HEK293 (cell line): ENCODE measurements around the gene NTN3.
A peak's percentile ranks its signal among the peaks of the same experiment; 100 is the strongest.

Experiments used
- BCL11B ChIP-seq: fragments of 450-650 bp; formaldehyde crosslinking; IDR thresholded peaks from 2 replicates; pipeline ENCODE4 v1.5.1; 2016; ENCODE audit warnings: low read depth, missing biosample characterization, missing genetic modification characterization
- FEZF1 ChIP-seq: fragments of 450-650 bp; formaldehyde crosslinking; IDR thresholded peaks from 2 replicates; pipeline ENCODE4 v1.5.1; 2016; ENCODE audit warnings: missing biosample characterization, missing genetic modification characterization
- KLF9 ChIP-seq: fragments of 450-650 bp; formaldehyde crosslinking; IDR thresholded peaks from 2 replicates; pipeline ENCODE4 v1.5.1; 2016; ENCODE audit warnings: missing biosample characterization, missing genetic modification characterization, low read depth
- OSR2 ChIP-seq: fragments of 450-650 bp; formaldehyde crosslinking; IDR thresholded peaks from 2 replicates; pipeline ENCODE4 v1.5.1; 2016; ENCODE audit warnings: missing biosample characterization, missing genetic modification characterization
- ZBTB7A ChIP-seq: fragments of 450-650 bp; formaldehyde crosslinking; IDR thresholded peaks from 2 replicates; pipeline ENCODE4 v1.5.1; 2016; ENCODE audit warnings: low read depth, missing biosample characterization, missing genetic modification characterization
- ZNF138 ChIP-seq: fragments of 450-650 bp; formaldehyde crosslinking; IDR thresholded peaks from 2 replicates; pipeline ENCODE4 v1.5.1; 2016; ENCODE audit warnings: missing biosample characterization, missing genetic modification characterization, borderline replicate concordance
- ZNF155 ChIP-seq: fragments of 450-650 bp; formaldehyde crosslinking; IDR thresholded peaks from 2 replicates; pipeline ENCODE4 v1.5.1; 2016; ENCODE audit warnings: missing biosample characterization, missing genetic modification characterization
- ZNF18 ChIP-seq: fragments of 450-650 bp; formaldehyde crosslinking; IDR thresholded peaks from 2 replicates; pipeline ENCODE4 v1.5.1; 2016; ENCODE audit warnings: missing biosample characterization, missing genetic modification characterization
- ZNF19 ChIP-seq: fragments of 450-650 bp; formaldehyde crosslinking; IDR thresholded peaks from 2 replicates; pipeline ENCODE4; 2016; ENCODE audit warnings: missing biosample characterization, missing genetic modification characterization, low read depth
- ZNF214 ChIP-seq: fragments of 450-650 bp; formaldehyde crosslinking; IDR thresholded peaks from 2 replicates; pipeline ENCODE4 v1.5.1; 2017; ENCODE audit warnings: missing biosample characterization, mild to moderate bottlenecking, missing genetic modification characterization, borderline replicate concordance
- ZNF23 ChIP-seq: fragments of 450-650 bp; formaldehyde crosslinking; IDR thresholded peaks from 2 replicates; pipeline ENCODE4 v1.5.1; 2016; ENCODE audit warnings: missing biosample characterization, missing genetic modification characterization, borderline replicate concordance
- ZNF280C ChIP-seq: fragments of 450-650 bp; formaldehyde crosslinking; IDR thresholded peaks from 2 replicates; pipeline ENCODE4 v1.5.1; 2016; ENCODE audit warnings: missing biosample characterization, missing genetic modification characterization
- ZNF350 ChIP-seq: fragments of 450-650 bp; formaldehyde crosslinking; IDR thresholded peaks from 2 replicates; pipeline ENCODE4 v1.5.0; 2017; ENCODE audit warnings: missing biosample characterization, mild to moderate bottlenecking, missing genetic modification characterization
- ZNF37A ChIP-seq: fragments of 450-650 bp; IDR thresholded peaks from 2 replicates; pipeline ENCODE4 v1.5.1; 2018; ENCODE audit warnings: missing biosample characterization, missing genetic modification characterization
- ZNF555 ChIP-seq: fragments of 450-650 bp; formaldehyde crosslinking; conservative IDR thresholded peaks from 2 replicates; pipeline ENCODE4 v1.5.1; 2017; ENCODE audit warnings: missing biosample characterization, mild to moderate bottlenecking, missing genetic modification characterization, inconsistent platforms
- ZNF558 ChIP-seq: fragments of 450-650 bp; formaldehyde crosslinking; IDR thresholded peaks from 2 replicates; pipeline ENCODE4 v1.5.1; 2016; ENCODE audit warnings: missing biosample characterization, missing genetic modification characterization
- ZNF629 ChIP-seq: fragments of 450-650 bp; formaldehyde crosslinking; IDR thresholded peaks from 2 replicates; pipeline ENCODE4 v1.5.1; 2017; ENCODE audit warnings: missing biosample characterization, missing genetic modification characterization
- ZNF670 ChIP-seq: fragments of 450-650 bp; formaldehyde crosslinking; IDR thresholded peaks from 2 replicates; pipeline ENCODE4 v1.5.1; 2016; ENCODE audit warnings: missing biosample characterization, missing genetic modification characterization, low read depth
- ZNF830 ChIP-seq: fragments of 450-650 bp; IDR thresholded peaks from 2 replicates; pipeline ENCODE4 v1.5.0; 2018; ENCODE audit warnings: missing biosample characterization, missing genetic modification characterization, low read depth, mild to moderate bottlenecking, moderate library complexity
- ZNF843 ChIP-seq: fragments of 450-650 bp; formaldehyde crosslinking; IDR thresholded peaks from 2 replicates; pipeline ENCODE4 v1.5.1; 2016; ENCODE audit warnings: missing biosample characterization, missing genetic modification characterization
- TF ChIP-seq, protein P1 (sequence below): fragments of 450-650 bp; formaldehyde crosslinking; IDR thresholded peaks from 2 replicates; pipeline ENCODE4 v1.5.1; 2016; ENCODE audit warnings: missing biosample characterization, missing genetic modification characterization
- TF ChIP-seq, protein P2 (sequence below): fragments of 450-650 bp; formaldehyde crosslinking; IDR thresholded peaks from 2 replicates; pipeline ENCODE4 v1.5.1; 2016; ENCODE audit warnings: missing biosample characterization, missing genetic modification characterization, low read depth
- TF ChIP-seq, protein P3 (sequence below): IDR thresholded peaks from 2 replicates; pipeline ENCODE4 v1.6.1; 2011; ENCODE audit warnings: mild to moderate bottlenecking, low read depth, low read length, borderline replicate concordance
- TF ChIP-seq, protein P4 (sequence below): fragments of 450-650 bp; formaldehyde crosslinking; IDR thresholded peaks from 2 replicates; pipeline ENCODE4 v1.5.1; 2016; ENCODE audit warnings: missing biosample characterization, missing genetic modification characterization, borderline replicate concordance

Gene NTN3

GRCh38 chr16:2500918-2501750 is 30.0 kb downstream of the NTN3 start (continued):
- TF ChIP-seq, protein P1, sequence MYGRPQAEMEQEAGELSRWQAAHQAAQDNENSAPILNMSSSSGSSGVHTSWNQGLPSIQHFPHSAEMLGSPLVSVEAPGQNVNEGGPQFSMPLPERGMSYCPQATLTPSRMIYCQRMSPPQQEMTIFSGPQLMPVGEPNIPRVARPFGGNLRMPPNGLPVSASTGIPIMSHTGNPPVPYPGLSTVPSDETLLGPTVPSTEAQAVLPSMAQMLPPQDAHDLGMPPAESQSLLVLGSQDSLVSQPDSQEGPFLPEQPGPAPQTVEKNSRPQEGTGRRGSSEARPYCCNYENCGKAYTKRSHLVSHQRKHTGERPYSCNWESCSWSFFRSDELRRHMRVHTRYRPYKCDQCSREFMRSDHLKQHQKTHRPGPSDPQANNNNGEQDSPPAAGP (tag by site-specific recombination) = peak; percentile 82; the same call in 1 of the 2 replicates
- TF ChIP-seq FEZF1 (tag by site-specific recombination) (no peak), ZNF37A (no peak), ZNF350 (tag by site-specific recombination) (no peak), ZNF155 (no peak), BCL11B (no peak), ZNF138 (tag by site-specific recombination) (no peak), ZNF19 (tag by site-specific recombination) (no peak), ZNF670 (tag by site-specific recombination) (no peak), ZNF843 (tag by site-specific recombination) (no peak), KLF9 (tag by site-specific recombination) (peak; percentile 64; the same call in 1 of the 2 replicates), ZNF558 (tag by site-specific recombination) (no peak), ZNF555 (tag by site-specific recombination) (no peak), ZNF214 (tag by site-specific recombination) (no peak), ZNF830 (tag by site-specific recombination) (no peak), ZNF280C (tag by site-specific recombination) (no peak), ZNF629 (tag by site-specific recombination) (peak; percentile 54), OSR2 (tag by site-specific recombination) (no peak), ZBTB7A (tag by site-specific recombination) (peak; percentile 36; the same call in 1 of the 2 replicates), ZNF18 (tag by site-specific recombination) (peak; percentile 88), ZNF23 (no peak)
- TF ChIP-seq, protein P2, sequence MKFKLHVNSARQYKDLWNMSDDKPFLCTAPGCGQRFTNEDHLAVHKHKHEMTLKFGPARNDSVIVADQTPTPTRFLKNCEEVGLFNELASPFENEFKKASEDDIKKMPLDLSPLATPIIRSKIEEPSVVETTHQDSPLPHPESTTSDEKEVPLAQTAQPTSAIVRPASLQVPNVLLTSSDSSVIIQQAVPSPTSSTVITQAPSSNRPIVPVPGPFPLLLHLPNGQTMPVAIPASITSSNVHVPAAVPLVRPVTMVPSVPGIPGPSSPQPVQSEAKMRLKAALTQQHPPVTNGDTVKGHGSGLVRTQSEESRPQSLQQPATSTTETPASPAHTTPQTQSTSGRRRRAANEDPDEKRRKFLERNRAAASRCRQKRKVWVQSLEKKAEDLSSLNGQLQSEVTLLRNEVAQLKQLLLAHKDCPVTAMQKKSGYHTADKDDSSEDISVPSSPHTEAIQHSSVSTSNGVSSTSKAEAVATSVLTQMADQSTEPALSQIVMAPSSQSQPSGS (tag by site-specific recombination) = no peak
- TF ChIP-seq, protein P3, sequence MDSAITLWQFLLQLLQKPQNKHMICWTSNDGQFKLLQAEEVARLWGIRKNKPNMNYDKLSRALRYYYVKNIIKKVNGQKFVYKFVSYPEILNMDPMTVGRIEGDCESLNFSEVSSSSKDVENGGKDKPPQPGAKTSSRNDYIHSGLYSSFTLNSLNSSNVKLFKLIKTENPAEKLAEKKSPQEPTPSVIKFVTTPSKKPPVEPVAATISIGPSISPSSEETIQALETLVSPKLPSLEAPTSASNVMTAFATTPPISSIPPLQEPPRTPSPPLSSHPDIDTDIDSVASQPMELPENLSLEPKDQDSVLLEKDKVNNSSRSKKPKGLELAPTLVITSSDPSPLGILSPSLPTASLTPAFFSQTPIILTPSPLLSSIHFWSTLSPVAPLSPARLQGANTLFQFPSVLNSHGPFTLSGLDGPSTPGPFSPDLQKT = no peak
- TF ChIP-seq, protein P4, sequence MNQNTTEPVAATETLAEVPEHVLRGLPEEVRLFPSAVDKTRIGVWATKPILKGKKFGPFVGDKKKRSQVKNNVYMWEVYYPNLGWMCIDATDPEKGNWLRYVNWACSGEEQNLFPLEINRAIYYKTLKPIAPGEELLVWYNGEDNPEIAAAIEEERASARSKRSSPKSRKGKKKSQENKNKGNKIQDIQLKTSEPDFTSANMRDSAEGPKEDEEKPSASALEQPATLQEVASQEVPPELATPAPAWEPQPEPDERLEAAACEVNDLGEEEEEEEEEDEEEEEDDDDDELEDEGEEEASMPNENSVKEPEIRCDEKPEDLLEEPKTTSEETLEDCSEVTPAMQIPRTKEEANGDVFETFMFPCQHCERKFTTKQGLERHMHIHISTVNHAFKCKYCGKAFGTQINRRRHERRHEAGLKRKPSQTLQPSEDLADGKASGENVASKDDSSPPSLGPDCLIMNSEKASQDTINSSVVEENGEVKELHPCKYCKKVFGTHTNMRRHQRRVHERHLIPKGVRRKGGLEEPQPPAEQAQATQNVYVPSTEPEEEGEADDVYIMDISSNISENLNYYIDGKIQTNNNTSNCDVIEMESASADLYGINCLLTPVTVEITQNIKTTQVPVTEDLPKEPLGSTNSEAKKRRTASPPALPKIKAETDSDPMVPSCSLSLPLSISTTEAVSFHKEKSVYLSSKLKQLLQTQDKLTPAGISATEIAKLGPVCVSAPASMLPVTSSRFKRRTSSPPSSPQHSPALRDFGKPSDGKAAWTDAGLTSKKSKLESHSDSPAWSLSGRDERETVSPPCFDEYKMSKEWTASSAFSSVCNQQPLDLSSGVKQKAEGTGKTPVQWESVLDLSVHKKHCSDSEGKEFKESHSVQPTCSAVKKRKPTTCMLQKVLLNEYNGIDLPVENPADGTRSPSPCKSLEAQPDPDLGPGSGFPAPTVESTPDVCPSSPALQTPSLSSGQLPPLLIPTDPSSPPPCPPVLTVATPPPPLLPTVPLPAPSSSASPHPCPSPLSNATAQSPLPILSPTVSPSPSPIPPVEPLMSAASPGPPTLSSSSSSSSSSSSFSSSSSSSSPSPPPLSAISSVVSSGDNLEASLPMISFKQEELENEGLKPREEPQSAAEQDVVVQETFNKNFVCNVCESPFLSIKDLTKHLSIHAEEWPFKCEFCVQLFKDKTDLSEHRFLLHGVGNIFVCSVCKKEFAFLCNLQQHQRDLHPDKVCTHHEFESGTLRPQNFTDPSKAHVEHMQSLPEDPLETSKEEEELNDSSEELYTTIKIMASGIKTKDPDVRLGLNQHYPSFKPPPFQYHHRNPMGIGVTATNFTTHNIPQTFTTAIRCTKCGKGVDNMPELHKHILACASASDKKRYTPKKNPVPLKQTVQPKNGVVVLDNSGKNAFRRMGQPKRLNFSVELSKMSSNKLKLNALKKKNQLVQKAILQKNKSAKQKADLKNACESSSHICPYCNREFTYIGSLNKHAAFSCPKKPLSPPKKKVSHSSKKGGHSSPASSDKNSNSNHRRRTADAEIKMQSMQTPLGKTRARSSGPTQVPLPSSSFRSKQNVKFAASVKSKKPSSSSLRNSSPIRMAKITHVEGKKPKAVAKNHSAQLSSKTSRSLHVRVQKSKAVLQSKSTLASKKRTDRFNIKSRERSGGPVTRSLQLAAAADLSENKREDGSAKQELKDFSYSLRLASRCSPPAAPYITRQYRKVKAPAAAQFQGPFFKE (tag by site-specific recombination) = 0 out of 2 replicates have a peak, but pooled peaks have one; percentile 38
